Stimulated activated CD4-positive, alpha-beta T cell treated with anti-CD3 and anti-CD28 coated beads, Interleukin-15, amount 100 ng/mL, for 1 hour (primary cell): Measurements from ENCODE around the gene R3HDM2.
"Not testable (repeated sequence)": the region's sequence is repeated elsewhere in the genome, so short reads cannot be mapped to it uniquely, and the experiment has no call there.

ENCODE experiments used
- DNase-seq, 2 donors: peaks; one replicate each; pipeline ENCODE4 v3.0.0-alpha.2; 2020; ENCODE audit warnings: low read depth in 1 of 2, low spot score in 1 of 2

The R3HDM2 gene

DNA sequence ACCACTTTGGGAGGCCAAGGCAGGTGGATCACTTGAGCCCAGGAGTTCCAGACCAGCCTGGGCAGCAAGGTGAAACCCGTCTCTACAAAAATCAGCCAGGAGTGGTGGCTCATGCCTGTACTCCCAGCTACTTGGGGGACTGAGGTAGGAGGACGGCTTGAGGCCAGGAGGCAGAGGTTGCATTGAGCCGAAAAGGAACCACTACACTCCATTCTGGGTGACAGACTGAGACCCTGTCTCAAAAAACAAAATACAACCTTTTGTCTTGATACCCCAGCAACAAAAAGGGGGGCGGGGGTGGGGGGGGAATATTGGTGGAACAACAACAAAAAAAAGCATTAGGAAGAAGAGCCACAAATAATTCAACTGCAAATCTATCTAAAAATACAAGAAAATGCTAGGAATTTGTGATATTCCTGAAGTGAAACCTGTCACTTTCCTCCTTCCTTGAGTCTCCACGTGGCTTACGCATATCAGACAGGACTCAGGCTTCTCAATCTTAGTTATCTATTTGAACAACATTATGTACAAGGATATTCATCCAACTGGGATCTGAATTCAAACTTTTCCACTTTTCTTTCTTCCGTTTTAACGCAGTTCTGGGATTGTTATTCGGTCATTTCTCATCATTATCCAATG lies 1.3 kb downstream of the R3HDM2 start:
- DNase-seq, result no peak

DNA sequence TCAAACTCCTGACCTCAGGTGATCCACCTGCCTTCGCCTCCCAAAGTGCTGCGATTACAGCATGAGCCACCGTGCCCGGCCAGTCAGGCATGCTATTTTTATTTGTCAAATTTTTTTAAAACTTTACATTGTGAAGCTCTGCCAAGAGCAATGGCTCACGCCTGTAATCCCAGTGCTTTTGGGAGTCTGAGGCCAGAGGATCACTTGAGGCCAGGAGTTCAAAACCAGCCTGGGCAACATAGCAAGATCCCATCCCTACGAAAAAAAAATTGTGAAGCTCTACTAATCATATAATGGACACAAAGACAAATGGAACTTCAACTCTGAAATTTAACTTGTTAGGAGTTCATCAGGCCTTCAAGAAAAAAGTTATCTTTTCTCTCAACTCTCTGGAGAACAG lies 1.9 kb downstream of the R3HDM2 start:
- no peak for DNase-seq

DNA sequence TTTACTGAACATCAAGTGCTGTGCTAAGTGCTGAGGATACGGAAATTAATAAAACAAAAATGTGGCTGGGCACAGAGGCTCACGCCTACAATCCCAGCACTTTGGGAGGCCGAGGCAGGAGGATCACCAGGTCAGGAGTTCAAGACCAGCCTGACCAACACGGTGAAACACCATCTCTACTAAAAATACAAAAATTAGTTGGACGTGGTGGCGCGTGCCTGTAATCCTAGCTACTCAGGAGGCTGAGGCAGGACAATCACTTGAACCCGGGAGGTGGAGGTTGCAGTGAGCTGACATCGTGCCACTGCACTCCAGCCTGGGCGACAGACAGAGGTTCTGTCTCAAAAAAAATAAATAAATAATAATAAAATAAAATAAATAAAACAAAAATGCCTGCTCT lies 3.9 kb downstream of the R3HDM2 start:
- DNase-seq, result not testable (repeated sequence)

DNA sequence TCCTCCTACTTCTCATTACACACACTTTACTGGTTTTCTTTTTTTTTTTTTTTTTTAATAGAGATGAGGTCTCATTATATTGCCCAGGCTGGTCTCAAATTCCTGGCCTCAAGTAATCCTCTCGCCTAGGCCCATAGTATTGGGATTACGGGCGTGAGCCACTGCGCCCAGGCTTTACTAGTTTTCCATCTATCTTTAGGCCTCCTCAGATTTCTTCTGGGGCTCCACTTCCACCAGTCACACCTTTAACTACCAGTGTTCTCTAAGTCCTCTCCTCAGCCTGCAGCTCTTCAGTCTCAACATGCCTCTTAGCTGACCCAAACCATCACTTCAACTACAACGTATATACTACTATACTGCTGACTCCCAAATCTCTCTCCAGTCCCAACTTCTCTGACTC lies 10.4 kb downstream of the R3HDM2 start:
- DNase-seq, result no peak

DNA sequence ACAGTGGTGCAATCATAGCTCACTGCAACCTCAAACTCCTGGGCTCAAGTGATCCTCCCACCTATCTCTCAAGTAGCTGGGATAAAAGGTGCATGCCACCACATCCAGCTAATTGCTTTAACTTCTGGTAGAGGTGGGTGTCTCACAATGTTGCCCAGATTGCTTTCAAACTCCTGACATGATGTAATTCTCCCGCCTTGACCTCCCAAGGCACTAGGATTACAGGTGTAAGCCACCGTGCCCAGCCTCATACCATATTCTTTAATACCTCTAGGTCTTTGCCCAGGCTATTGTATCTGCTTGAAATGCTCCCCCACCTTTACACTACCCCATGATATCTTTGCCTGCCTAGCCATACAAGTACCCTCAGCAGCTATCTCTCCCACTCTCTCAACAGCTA lies 11.3 kb downstream of the R3HDM2 start:
- no peak for DNase-seq

DNA sequence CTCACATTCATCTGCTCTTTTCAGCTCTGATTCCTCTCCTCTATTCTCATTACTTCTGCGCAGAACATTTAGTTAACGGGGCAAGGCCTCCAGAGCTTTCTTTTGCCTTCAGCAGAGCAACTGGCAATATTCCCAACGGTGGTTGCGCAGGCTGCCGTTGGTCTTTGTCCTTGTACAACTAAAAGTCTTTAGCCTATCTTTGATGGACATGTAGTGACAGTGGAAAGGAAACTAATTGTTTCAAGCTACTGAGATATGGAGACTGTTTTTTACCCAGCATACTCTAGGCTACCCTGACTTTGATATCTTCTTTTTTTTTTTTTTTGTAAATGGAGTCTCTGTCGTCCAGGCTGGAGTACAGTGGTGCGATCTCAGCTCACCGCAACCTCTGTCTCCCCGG lies 12.6 kb downstream of the R3HDM2 start:
- no peak for DNase-seq

DNA sequence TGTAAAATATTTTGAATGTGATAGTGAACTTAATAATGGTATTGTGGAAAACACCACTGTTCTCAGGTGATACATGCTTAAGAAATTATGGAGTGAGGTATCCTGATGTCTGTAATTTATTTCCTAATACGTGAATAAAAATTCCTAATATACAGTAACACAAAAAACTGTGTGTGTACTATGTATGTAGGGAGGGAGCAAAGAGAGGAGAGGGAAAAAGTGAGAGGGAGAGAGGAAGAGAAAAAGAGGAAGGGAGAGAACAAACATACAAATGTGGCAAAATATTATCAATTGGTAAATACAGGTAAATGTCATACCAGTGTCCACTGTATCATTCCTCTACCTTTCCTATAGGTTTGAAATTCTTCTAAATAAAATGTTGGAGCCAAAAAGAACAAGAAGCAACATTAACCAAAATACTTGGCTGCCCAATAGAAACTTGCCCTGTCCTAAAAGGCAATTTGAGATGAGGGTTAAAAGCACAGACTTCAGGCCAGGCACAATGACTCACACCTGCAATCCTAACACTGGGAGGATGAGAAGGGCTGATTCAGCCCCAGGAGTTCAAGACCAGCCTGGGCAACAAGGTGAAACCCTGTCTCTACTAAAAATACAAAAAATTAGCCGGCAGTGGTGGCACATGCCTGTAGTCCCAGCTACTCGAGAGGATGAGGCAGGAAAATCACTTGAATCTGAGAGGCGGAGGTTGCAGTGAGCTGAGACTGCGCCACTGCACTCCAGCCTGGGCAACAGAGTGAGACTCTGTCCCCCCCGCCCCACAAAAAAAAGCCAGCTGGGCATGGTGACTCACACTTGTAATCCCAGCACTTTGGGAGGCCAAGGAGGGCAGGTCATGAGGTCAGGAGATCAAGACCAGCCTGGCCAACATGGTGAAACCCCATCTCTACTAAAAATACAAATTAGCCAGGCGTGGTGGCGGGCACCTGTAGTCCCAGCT lies 14.5 kb downstream of the R3HDM2 start:
- no peak for DNase-seq

DNA sequence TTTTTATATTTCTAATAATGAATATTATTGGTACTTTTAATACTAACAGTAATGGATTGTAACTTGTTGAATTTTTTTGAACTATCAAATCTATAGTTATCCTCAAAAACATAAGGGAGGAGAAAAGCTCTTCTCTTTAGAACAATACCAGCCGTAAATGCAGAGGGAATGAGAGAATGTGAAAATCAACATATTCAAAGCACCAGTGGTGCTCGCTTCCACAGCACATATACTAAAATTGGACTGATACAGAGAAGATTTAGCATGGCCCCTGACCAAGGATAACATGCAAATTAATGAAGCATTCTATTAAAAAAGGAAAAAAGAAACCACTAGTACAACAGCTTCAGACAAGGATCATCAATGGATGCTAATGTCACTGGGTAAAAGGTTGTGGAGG lies 15.8 kb downstream of the R3HDM2 start:
- no peak for DNase-seq

DNA sequence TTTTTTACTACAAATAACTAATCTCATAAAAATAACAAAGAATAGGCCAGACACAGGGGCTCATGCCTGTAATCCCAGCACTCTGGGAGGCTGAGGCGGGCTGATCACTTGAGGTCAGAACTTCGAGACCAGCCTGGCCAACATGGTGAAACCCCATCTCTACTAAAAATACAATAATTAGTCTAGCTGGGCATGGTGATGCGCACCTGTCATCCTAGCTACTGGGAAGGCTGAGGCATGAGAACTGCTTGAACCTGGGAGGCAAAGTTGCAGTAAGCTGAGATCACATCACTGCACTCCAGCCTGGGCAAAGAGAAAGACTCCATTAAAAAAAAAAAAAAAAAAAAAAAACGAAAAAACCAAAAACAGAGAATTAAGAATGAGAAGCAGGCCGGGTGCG lies 16.7 kb downstream of the R3HDM2 start:
- DNase-seq, result not testable (repeated sequence)

DNA sequence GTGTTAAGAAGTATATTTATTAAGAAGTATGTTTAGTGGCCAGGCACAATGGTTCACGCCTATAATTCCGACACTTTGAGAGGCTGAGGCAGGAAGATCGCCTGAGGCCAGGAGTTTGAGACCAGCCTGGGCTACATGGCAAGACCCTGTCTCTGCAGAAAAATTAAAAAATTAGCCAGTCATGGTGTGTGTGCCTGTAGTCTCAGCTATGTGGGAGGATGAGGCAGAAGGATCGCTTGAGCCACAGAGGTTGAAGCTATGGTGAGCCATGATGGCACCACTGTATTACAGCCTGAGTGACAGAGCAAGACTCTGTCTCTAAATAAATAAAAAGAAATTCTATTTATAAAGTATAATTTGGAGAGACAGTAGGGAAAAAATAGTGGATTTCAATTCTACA lies 20.3 kb downstream of the R3HDM2 start:
- no peak for DNase-seq

DNA sequence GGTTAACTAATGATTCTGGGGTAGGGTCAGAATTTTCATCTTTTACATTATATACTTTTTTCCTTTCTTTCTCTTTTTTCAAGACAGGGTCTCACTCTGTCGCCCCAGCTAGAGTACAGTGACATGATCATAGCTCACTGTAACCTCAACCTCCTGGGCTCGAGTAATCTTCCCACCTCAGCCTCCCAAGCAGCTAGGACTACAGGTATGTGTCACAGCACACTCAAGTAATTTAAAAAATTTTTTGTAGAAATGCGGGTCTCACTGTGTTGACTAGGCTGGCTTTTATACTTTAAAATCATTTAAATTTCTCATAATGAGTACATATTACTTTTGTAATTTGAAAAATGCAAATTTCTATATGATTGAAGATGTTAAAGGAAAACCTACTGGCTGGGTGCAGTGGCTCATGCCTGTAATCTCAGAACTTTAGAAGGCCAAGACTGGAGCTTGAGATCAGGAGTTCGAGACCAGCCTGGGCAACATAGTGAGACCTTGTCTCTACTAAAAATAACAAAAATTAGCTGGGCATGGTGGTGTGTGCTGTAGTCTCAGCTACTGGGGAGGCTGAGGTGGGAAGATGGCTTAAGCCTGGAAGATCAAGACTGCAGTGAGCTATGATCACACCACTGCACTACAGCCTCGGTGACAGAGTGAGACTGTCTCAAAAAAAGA lies 25.7 kb downstream of the R3HDM2 start:
- no peak for DNase-seq

DNA sequence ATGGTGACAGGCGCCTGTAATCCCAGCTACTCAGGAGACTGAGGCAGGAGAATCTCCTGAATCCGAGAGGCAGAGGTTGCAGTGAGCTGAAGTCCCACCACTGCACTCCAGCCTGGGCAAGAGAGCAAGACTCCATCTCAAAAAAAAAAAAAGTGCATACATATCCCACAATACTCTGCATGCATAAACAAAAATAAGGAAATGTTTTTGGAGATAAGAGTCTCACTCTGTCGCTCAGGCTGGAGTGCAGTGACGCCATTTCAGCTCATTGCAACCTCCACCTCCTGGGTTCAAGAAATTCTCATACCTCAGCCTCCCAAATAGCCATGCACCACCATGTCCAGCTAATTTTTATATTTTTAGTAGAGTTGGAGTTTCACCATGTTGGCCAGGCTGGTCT lies 28.7 kb downstream of the R3HDM2 start:
- not testable (repeated sequence) for DNase-seq

DNA sequence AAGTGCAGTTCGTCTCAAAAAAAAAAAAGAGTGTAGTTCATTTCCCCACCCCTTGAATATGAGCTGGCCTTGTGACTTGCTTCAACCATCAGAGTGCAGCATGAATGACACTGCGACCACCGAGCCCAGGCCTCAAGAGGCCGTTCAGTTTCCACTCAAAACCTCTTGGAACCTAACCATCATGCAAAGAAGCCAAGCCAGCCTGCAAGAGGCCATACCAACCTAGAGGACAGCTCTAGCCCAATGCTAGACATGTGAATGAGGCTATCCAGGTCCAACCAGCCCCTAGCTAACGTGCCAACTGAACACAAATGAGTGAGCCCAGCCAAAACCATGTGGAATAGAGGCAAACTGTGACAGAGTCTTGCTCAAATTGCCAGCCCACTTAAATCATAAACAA lies 29.7 kb downstream of the R3HDM2 start:
- no peak for DNase-seq

DNA sequence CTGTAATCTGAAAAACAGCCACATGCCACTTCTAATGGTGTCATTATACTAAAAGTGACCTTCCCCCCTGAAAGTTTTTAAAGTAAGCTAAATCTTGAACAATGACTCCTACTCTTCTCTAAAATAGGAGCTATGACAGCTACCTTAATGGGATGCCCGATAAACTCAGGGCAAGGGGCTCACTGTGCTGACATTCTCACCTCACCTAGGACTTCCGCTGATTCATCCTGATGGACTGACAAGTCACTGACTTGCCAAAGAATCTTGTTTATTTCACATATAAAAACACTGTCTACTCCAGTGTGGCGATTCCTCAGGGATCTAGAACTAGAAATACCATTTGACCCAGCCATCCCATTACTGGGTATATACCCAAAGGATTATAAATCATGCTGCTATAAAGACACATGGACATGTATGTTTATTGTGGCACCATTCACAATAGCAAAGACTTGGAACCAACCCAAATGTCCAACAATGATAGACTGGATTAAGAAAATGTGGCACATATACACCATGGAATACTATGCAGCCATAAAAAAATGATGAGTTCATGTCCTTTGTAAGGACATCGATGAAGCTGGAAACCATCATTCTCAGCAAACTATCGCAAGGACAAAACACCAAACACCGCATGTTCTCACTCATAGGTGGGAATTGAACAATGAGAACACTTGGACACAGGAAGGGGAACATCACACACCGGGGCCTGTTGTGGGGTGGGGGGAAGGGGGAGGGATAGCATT lies 31.0 kb downstream of the R3HDM2 start:
- DNase-seq, result not testable (repeated sequence)

DNA sequence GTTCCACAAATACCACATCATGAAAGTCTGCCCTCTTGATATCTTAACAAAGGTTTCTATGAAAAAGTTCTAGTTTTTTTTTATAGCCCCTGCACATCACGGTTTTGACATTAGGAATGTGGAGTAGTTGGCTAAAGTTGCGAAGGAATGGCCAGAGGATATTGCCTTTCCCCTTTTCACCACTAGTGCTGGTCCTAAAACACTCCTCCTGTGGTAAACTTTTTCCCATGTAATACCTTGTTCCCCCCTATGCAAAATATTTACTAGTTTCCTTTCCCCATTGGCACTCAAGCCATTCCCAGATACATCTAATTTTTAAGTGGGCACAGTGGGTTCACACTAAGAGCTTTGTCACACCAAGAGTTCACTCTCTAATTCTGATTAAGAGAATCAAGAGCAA lies 33.4 kb downstream of the R3HDM2 start:
- DNase-seq, result no peak

DNA sequence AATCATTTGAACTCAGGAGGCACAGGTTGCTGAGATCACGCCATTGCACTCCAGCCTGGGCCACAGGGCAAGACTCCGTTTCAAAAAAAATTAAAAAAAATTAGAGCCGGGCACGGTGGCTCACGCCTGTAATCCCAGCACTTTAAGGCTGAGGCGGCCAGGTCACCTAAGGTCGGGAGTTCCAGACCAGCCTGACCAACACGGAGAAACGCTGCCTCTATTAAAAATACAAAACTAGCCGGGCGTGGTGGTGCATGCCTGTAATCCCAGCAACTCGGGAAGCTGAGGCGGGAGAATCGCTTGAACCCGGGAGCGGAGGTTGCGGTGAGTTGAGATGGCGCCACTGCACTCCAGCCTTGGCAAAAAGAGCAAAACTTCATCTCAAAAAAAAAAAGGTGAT lies 35.7 kb downstream of the R3HDM2 start:
- DNase-seq, result no peak

DNA sequence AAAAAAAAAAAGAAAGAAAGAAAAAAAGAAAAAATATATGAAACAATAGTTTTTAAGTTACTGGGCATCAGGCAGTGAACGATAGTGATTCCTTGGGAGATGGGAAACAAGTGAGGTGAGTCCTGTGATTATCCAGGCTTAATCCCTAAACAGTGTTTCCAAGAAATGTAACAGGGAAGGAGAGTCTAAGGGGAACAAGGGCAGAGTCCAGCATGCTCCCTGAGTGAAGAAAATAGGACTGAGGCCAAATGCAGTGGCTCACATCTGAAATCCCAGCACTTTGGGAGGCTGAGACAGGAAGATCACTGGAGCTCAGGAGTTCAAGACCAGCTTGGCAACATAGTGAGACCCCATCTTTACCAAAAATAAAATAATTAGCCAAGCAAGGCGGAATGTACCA lies 40.7 kb downstream of the R3HDM2 start:
- DNase-seq, result no peak

DNA sequence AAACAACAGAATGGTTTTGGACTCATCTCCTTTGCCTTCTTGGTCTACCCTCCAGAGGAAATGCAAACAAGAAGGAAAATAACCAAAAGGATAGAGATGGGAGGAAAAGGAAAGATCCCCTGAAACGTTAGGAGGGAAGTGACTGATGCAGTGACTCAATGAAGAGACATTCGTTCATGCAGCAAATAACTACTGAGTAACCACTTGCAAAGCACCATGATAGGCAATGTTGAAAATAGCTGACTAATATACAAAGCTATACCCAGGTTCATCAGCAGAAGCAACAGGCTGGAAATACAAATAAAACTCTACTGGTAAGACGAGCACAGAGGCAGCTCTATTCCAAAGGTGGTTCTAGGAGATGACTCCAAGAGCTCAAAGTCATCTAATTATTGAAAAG lies 41.8 kb downstream of the R3HDM2 start:
- DNase-seq, result no peak

DNA sequence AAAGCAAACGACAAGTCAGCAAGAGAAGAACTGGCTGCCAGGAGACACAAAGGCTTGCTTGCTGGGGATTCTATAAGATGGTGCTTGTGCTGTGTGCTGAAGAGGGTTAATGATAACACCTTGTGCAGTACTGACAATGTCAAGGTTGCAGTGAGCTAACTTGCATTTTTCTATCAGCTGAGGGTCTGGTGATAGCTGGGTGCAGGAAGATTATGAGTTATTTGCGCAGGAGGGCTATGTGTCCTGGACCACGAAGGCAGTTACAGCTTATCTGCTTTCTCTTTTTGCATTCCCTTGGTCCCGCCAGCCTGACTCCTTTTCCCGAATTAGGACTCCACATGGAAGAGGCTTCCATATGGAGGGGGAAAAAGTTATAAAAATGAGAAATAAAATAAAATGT lies 42.4 kb downstream of the R3HDM2 start:
- DNase-seq, result no peak

DNA sequence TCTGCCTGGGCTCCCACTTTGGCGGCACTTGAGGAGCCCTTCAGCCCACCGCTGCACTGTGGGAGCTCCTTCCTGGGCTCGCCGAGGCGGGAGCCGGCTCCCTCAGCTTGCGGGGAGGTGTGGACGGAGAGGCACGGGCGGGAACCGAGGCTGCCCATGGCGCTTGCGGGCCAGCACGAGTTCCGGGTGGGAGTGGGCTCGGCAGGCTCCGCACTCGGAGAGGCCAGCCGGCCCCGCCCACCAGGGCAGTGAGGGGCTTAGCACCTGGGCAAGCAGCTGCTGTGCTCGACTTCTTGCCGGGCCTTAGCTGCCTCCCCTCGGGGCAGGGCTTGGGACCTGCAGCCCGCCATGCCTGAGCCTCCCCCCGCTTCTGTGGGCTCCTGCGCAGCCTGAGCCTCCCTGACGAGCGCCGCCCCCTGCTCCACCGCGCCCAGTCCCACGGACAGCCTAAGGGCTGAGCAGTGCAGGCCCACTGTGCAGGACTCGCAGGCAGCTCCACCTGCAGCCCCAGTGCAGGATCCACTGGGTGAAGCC lies 44.6 kb downstream of the R3HDM2 start:
- DNase-seq, result no peak

DNA sequence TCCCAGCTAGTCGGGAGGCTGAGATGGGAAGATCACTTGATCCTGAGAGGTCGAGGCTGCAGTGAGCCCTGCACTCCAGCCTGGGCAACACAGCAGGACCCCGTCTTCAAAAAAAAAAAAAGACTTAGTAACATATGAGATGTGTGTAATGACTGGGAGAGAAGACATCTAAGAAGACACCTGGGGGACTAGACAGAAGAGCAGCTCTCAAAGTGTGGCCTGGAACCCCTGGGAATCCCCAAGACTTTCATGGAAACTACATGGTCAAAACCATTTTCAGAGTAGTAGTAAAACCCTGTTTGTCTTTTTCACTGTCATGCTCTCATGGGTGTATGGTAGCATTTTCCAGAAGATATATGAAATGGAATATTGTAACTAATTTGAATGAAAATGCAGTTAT lies 45.3 kb downstream of the R3HDM2 start:
- no peak for DNase-seq
